ENCODE measurements around the gene LRMDA. TPM values are rescaled to one million over a fixed set of nuclear protein-coding genes. Genes with fewer than 3 reads are reported as not detected.
"Not testable (repeated sequence)": the region's sequence is repeated elsewhere in the genome, so short reads cannot be mapped to it uniquely, and the experiment has no call there.

LRMDA gene
- polyA plus RNA-seq, 2 of the 4 experiments (the other 2 are of a cell fraction): 4.6 to 5.2 TPM

GRCh38 chr10:75602341-75602740 lies 170.9 kb downstream of the LRMDA start:
- DNase-seq (ENCODE audit: low read depth in 1 of 2, low spot score in 1 of 2) (no peak), FAIRE-seq (no peak), ATAC-seq (no peak)
- no peaks in the 10 kb centered on the region for H3K9me3 ChIP-seq
- ChIA-PET POLR2A (no interaction called here), CTCF (interaction anchor here (1.0 to 1.3 kb wide), 2 partner anchors 8 to 9 kb away, joined by 3 read pairs; no protein-coding TSS in a partner anchor)
- WGBS (ENCODE audit: missing lambda C conversion rate): 72% methylated on average over 2 of the region's 2 CpGs
- no peak overlapping the region for H3K4me3 ChIP-seq
- TF ChIP-seq USF2 (IDR thresholded peaks at IDR 0.05) (no peak), ESRRA (IDR thresholded peaks at IDR 0.05; ENCODE audit: borderline replicate concordance, low read length) (no peak), EP300 (IDR thresholded peaks at IDR 0.05) (no peak), POLR2AphosphoS2 (conservative IDR thresholded peaks at IDR 0.05; ENCODE audit: low read length) (no peak), RAD21 (conservative IDR thresholded peaks at IDR 0.05 in 1 of 2, IDR thresholded peaks at IDR 0.05 in 1 of 2) (no peak)
- no peak overlapping the region for H3K27ac ChIP-seq
- H3K4me1 ChIP-seq: peaks cover 14% of the 10 kb centered on the region
- no peak overlapping the region for H3K4me2 ChIP-seq

GRCh38 chr10:75605096-75605495 lies 173.7 kb downstream of the LRMDA start:
- Histone ChIP-seq H3K4me1 (peaks cover 14% of the 10 kb centered on the region), H3K4me3 (no peak overlapping the region), H3K9me3 (no peaks in the 10 kb centered on the region), H3K4me2 (no peak overlapping the region), H3K27ac (no peak overlapping the region)
- ATAC-seq: no peak
- TF ChIP-seq NFE2L2 (conservative IDR thresholded peaks at IDR 0.05; ENCODE audit: low read length) (no peak), ZSCAN20 (CRISPR knock-in tag; IDR thresholded peaks at IDR 0.05) (no peak), RNF2 (IDR thresholded peaks at IDR 0.05; ENCODE audit: borderline replicate concordance, low read depth) (no peak), HMGXB4 (CRISPR knock-in tag; IDR thresholded peaks at IDR 0.05; ENCODE audit: borderline replicate concordance) (no peak), PHF8 (IDR thresholded peaks at IDR 0.05; ENCODE audit: borderline replicate concordance, low read depth) (no peak), ELK1 (IDR thresholded peaks at IDR 0.05; ENCODE audit: low read depth, low read length) (no peak), BHLHE40 (IDR thresholded peaks at IDR 0.05; ENCODE audit: low read depth, low read length) (no peak), NR3C1 (IDR thresholded peaks at IDR 0.05) (no peak), CEBPB (IDR thresholded peaks at IDR 0.05) (no peak), ESRRA (IDR thresholded peaks at IDR 0.05; ENCODE audit: borderline replicate concordance, low read length) (no peak)
- no peak for FAIRE-seq
- ChIA-PET POLR2A (no interaction called here), CTCF (no interaction called here)
- WGBS (ENCODE audit: missing lambda C conversion rate): 80% methylated on average over 4 of the region's 4 CpGs
- DNase-seq (ENCODE audit: low read depth in 1 of 2, low spot score in 1 of 2): no peak

- Histone ChIP-seq H3K4me1 (peaks cover 14% of the 10 kb centered on the region), H3K4me2 (peak overlapping the region; percentile 64; the same call in 1 of the 3 replicates), H3K27ac (0 out of 6 replicates have a peak overlapping the region, but pooled peaks of 1 of the 2 experiments have one; percentile 21)
- H3K4me3 ChIP-seq; POLR2A ChIA-PET; FAIRE-seq; CTCF ChIA-PET; ATAC-seq; DNase-seq (ENCODE audit: low read depth in 1 of 2, low spot score in 1 of 2); H3K9me3 ChIP-seq: not testable (repeated sequence)
- 90% methylated on average over 6 of the region's 6 CpGs for WGBS (ENCODE audit: missing lambda C conversion rate)
Measured at GRCh38 chr10:75605795-75606194, 174.4 kb downstream of the LRMDA start.

- no peak overlapping the region for H3K4me3 ChIP-seq
- H3K4me1 ChIP-seq: peaks cover 14% of the 10 kb centered on the region
- POLR2A ChIA-PET: no interaction called here
- CTCF ChIA-PET: no interaction called here
- ATAC-seq (no peak; a peak in 1 of 6 replicates), DNase-seq (ENCODE audit: low read depth in 1 of 2, low spot score in 1 of 2) (peak in 1 of 2 experiments; percentile 9), FAIRE-seq (no peak)
- peak overlapping the region; percentile 64 for H3K4me2 ChIP-seq
- H3K9me3 ChIP-seq: no peaks in the 10 kb centered on the region
- H3K27ac ChIP-seq: peak overlapping the region in 1 of 2 experiments; percentile 21; a peak in 1 of 6 replicates
- WGBS (ENCODE audit: missing lambda C conversion rate): 26% methylated on average over 5 of the region's 5 CpGs
- TF ChIP-seq HOXB5 (CRISPR knock-in tag; IDR thresholded peaks at IDR 0.05) (no peak), CHD2 (IDR thresholded peaks at IDR 0.05; ENCODE audit: low read length, partially characterized antibody) (no peak), RNF2 (IDR thresholded peaks at IDR 0.05; ENCODE audit: borderline replicate concordance, low read depth) (no peak), RCOR1 (IDR thresholded peaks at IDR 0.05; ENCODE audit: low read depth, low read length) (no peak), ZFP36 (IDR thresholded peaks at IDR 0.05; ENCODE audit: borderline replicate concordance, partially characterized antibody) (no peak), CEBPB (IDR thresholded peaks at IDR 0.05) (no peak), MAZ (IDR thresholded peaks at IDR 0.05; ENCODE audit: borderline replicate concordance, low read depth, low read length) (no peak), RAD21 (conservative IDR thresholded peaks at IDR 0.05 in 1 of 2, IDR thresholded peaks at IDR 0.05 in 1 of 2) (no peak), ZC3H11A (IDR thresholded peaks at IDR 0.05) (no peak), CBX8 (IDR thresholded peaks at IDR 0.05) (no peak), HOXB13 (CRISPR knock-in tag; IDR thresholded peaks at IDR 0.05; ENCODE audit: low read depth) (no peak), BCL3 (IDR thresholded peaks at IDR 0.05) (no peak), EHMT2 (IDR thresholded peaks at IDR 0.05; ENCODE audit: low read depth) (no peak), CHD4 (IDR thresholded peaks at IDR 0.05; ENCODE audit: borderline replicate concordance) (no peak)
Measured at GRCh38 chr10:75606203-75606779, 174.9 kb downstream of the LRMDA start.

Data from A549 (cell line).